Astrocyte (in vitro differentiated cells and primary cell): ENCODE data around the gene PARD3B. TPM values are rescaled to one million over a fixed set of nuclear protein-coding genes. Genes with fewer than 3 reads are reported as not detected.

ENCODE experiments used
- DNase-seq: peaks from one replicate; pipeline ENCODE4 v3.0.0-alpha.2; 2010; ENCODE audit warnings: low read depth
- FAIRE-seq: peaks from 2 replicates; lab custom pipeline; 2011; peaks lifted over from hg19 to GRCh38; lab: Jason Lieb, UNC
- H2AFZ ChIP-seq: 2 replicates; pipeline ENCODE4 v1.6.0; 2012; ENCODE audit warnings: low read depth, low read length, inconsistent platforms
- H3K27ac ChIP-seq: 2 replicates; pipeline ENCODE4 v1.5.1; 2011; ENCODE audit warnings: low read depth, low read length, inconsistent platforms
- H3K27me3 ChIP-seq: 2 replicates; pipeline ENCODE4 v1.6.0; 2011; ENCODE audit warnings: low read length, inconsistent platforms; ENCODE audit not compliant: insufficient read depth
- H3K36me3 ChIP-seq: 2 replicates; pipeline ENCODE4 v1.5.1; 2011; ENCODE audit warnings: low read length, inconsistent platforms; ENCODE audit not compliant: insufficient read depth
- H3K4me1 ChIP-seq: 2 replicates; pipeline ENCODE4 v1.5.1; 2011; ENCODE audit warnings: low read length, inconsistent platforms; ENCODE audit not compliant: insufficient read depth
- H3K4me2 ChIP-seq: 2 replicates; pipeline ENCODE4 v1.6.0; 2012; ENCODE audit warnings: low read length, inconsistent platforms
- H3K4me3 ChIP-seq: 2 replicates; pipeline ENCODE4 v1.5.1; 2011; ENCODE audit warnings: low read depth, mild to moderate bottlenecking, low read length, inconsistent platforms; ENCODE audit not compliant: insufficient read depth
- H3K79me2 ChIP-seq: 2 replicates; pipeline ENCODE4 v1.6.0; 2012; ENCODE audit warnings: mild to moderate bottlenecking, low read length, inconsistent platforms; ENCODE audit not compliant: insufficient read depth
- H3K9ac ChIP-seq: 2 replicates; pipeline ENCODE4 v1.6.0; 2012; ENCODE audit warnings: mild to moderate bottlenecking, low read length, inconsistent platforms
- H3K9me3 ChIP-seq: 2 replicates; pipeline ENCODE4 v1.5.1; 2012; ENCODE audit warnings: low read depth, mild to moderate bottlenecking, low read length, inconsistent platforms; ENCODE audit not compliant: insufficient read depth
- H4K20me1 ChIP-seq: 2 replicates; pipeline ENCODE4 v1.6.0; 2012; ENCODE audit warnings: low read length, inconsistent platforms; ENCODE audit not compliant: insufficient read depth
- H3K27ac Mint-ChIP-seq: one replicate; pipeline ENCODE4 v1.8.0; 2021; ENCODE audit warnings: mild to moderate bottlenecking, mixed read lengths; ENCODE audit not compliant: unreplicated experiment
- H3K27me3 Mint-ChIP-seq: one replicate; pipeline ENCODE4 v1.8.0; 2021; ENCODE audit warnings: low read depth, mixed read lengths; ENCODE audit not compliant: unreplicated experiment
- H3K36me3 Mint-ChIP-seq: one replicate; pipeline ENCODE4 v1.8.0; 2021; ENCODE audit warnings: low read depth, mixed read lengths; ENCODE audit not compliant: unreplicated experiment
- H3K4me1 Mint-ChIP-seq: one replicate; pipeline ENCODE4 v1.8.0; 2021; ENCODE audit warnings: low read depth, mixed read lengths; ENCODE audit not compliant: unreplicated experiment
- H3K4me3 Mint-ChIP-seq: one replicate; pipeline ENCODE4 v1.8.0; 2021; ENCODE audit warnings: mild to moderate bottlenecking, moderate library complexity, mixed read lengths; ENCODE audit not compliant: unreplicated experiment
- H3K9me3 Mint-ChIP-seq: one replicate; pipeline ENCODE4 v1.8.0; 2021; ENCODE audit warnings: mild to moderate bottlenecking, mixed read lengths; ENCODE audit not compliant: unreplicated experiment
- EZH2 ChIP-seq: IDR thresholded peaks from 2 replicates; pipeline ENCODE4 v1.6.1; 2012; ENCODE audit warnings: mild to moderate bottlenecking, low read length, inconsistent platforms; ENCODE audit not compliant: insufficient read depth
- total RNA-seq: library from RNA; stranded (reverse); gene quantifications from 2 replicates; pipeline ENCODE4 v1.2.1, GENCODE V29; 2021
- TF ChIP-seq, protein P1 (sequence below): IDR thresholded peaks from 2 replicates; pipeline ENCODE4 v1.5.1; 2011; ENCODE audit warnings: low read depth, mild to moderate bottlenecking, inconsistent platforms, low read length, moderate library complexity; ENCODE audit not compliant: insufficient read depth

The PARD3B gene
- total RNA-seq, 1 donor from 2014 or later, result 6.5 TPM

DNA sequence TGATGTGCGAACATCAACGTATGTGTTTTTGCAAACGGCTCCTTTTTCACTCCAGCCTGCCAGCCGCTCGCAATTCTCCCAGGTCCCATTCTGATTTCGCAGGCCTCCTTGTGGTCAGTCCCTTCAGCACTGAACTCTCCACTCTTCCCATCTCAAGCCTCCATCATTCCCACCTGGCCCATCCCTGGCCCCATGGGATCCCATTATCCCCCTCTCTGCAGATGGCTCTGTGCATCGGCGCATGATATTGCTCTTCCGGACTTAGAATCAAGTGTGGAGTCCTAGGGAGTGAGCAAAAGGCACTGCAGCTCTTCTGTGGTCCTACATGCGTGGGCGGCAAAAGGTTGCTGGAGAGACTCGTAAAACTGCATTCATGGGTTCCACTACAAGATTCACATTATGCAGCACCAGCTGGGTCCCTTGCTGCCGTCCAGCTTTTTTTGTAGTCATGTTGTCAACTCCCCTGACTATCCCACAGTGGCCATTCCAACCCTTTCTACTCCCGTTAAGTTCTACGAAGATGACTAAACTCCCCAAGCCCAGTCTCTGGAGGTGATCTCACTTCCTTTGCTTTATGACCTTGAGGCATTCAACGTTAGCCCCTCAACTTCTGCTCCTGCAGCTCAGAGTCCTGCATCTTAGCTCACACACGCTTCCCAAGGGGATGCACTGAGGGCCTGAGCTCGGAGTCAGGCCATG, 1011.7 kb downstream of the PARD3B start:
- no peak overlapping the region for H3K27ac ChIP-seq
- no peaks in the 10 kb centered on the region for H4K20me1 ChIP-seq
- FAIRE-seq (no peak), DNase-seq (no peak)
- H3K27me3 ChIP-seq, result no peaks in the 10 kb centered on the region
- Mint-ChIP-seq H3K27ac (no peak overlapping the region), H3K9me3 (peaks cover 3% of the 10 kb centered on the region), H3K4me3 (no peak overlapping the region), H3K27me3 (no peaks in the 10 kb centered on the region), H3K36me3 (peaks cover 1% of the 10 kb centered on the region), H3K4me1 (peaks cover 2% of the 10 kb centered on the region)
- no peak overlapping the region for H3K4me2 ChIP-seq
- H2AFZ ChIP-seq, result no peak overlapping the region
- H3K4me1 ChIP-seq, result no peaks in the 10 kb centered on the region
- no peaks in the 10 kb centered on the region for H3K36me3 ChIP-seq
- TF ChIP-seq, protein P1, sequence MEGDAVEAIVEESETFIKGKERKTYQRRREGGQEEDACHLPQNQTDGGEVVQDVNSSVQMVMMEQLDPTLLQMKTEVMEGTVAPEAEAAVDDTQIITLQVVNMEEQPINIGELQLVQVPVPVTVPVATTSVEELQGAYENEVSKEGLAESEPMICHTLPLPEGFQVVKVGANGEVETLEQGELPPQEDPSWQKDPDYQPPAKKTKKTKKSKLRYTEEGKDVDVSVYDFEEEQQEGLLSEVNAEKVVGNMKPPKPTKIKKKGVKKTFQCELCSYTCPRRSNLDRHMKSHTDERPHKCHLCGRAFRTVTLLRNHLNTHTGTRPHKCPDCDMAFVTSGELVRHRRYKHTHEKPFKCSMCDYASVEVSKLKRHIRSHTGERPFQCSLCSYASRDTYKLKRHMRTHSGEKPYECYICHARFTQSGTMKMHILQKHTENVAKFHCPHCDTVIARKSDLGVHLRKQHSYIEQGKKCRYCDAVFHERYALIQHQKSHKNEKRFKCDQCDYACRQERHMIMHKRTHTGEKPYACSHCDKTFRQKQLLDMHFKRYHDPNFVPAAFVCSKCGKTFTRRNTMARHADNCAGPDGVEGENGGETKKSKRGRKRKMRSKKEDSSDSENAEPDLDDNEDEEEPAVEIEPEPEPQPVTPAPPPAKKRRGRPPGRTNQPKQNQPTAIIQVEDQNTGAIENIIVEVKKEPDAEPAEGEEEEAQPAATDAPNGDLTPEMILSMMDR, result no peak
- TF ChIP-seq EZH2, result no peak
- H3K79me2 ChIP-seq, result no peaks in the 10 kb centered on the region
- H3K9me3 ChIP-seq, result no peaks in the 10 kb centered on the region
- no peak overlapping the region for H3K9ac ChIP-seq
- no peak overlapping the region for H3K4me3 ChIP-seq

DNA sequence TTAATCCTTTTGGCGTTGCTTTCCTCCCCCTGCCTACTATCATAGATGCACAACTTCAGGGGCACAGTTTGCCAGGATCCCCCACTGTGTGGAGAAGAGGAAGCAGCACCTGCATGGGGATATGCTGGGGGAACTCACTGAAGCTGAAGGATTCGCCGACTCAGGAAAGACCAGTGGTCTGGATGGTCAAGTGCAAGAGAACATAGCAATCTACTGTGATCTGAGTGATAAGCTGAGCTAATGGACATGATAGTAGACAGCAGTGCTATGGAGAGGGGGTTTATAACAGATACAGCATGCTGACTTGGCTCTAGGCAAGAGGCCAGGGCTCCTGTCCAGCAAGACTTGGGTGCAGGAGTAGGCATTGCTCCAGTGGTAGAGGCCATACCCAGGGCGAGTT, 1012.6 kb downstream of the PARD3B start:
- DNase-seq, result no peak
- Mint-ChIP-seq H3K27me3 (no peaks in the 10 kb centered on the region), H3K4me1 (peaks cover 2% of the 10 kb centered on the region), H3K27ac (no peak overlapping the region), H3K4me3 (no peak overlapping the region), H3K36me3 (peaks cover 1% of the 10 kb centered on the region), H3K9me3 (peaks cover 3% of the 10 kb centered on the region)
- no peaks in the 10 kb centered on the region for H3K27me3 ChIP-seq
- no peaks in the 10 kb centered on the region for H3K9me3 ChIP-seq
- H3K36me3 ChIP-seq, result no peaks in the 10 kb centered on the region
- H3K79me2 ChIP-seq, result no peaks in the 10 kb centered on the region
- FAIRE-seq, result no peak
- no peak for TF ChIP-seq EZH2
- TF ChIP-seq, protein P1, result no peak
- H3K4me2 ChIP-seq, result no peak overlapping the region
- H3K4me3 ChIP-seq, result no peak overlapping the region
- no peaks in the 10 kb centered on the region for H4K20me1 ChIP-seq
- H3K27ac ChIP-seq, result no peak overlapping the region
- no peak overlapping the region for H3K9ac ChIP-seq
- no peaks in the 10 kb centered on the region for H3K4me1 ChIP-seq
- no peak overlapping the region for H2AFZ ChIP-seq

DNA sequence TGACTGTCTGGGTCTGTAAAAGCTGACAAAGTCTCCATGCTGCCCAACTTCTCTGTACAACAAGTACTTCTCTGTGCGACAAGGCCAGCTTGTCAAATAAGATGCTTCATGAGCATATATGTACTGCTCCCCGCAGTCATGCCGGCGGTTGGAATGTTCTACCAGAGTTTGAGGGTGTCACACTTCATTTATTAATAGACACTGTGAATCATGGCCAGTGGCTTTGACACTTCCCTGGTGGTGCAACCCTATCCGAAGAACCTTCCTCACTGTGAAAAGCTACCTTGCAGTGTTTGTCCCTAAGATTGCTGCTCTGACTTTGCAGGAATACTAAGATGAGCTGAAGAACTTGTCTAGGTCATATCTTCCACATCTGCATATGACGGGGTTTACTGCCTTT, 1016.2 kb downstream of the PARD3B start:
- Histone ChIP-seq H3K4me1 (no peaks in the 10 kb centered on the region), H3K27me3 (no peaks in the 10 kb centered on the region), H3K9me3 (no peaks in the 10 kb centered on the region), H3K4me3 (no peak overlapping the region), H3K79me2 (no peaks in the 10 kb centered on the region), H3K27ac (no peak overlapping the region), H3K9ac (no peak overlapping the region), H3K36me3 (no peaks in the 10 kb centered on the region), H3K4me2 (no peak overlapping the region), H2AFZ (no peak overlapping the region), H4K20me1 (no peaks in the 10 kb centered on the region)
- FAIRE-seq (no peak), DNase-seq (no peak)
- peaks cover 3% of the 10 kb centered on the region for H3K9me3 Mint-ChIP-seq
- H3K36me3 Mint-ChIP-seq, result peaks cover 1% of the 10 kb centered on the region
- H3K27me3 Mint-ChIP-seq, result no peaks in the 10 kb centered on the region
- TF ChIP-seq, protein P1, result no peak
- no peak for TF ChIP-seq EZH2
- H3K27ac Mint-ChIP-seq, result no peak overlapping the region
- no peak overlapping the region for H3K4me3 Mint-ChIP-seq
- peaks cover 2% of the 10 kb centered on the region for H3K4me1 Mint-ChIP-seq
